Islet of Langerhans (tissue), 1 donor: ENCODE data around the gene KIR3DL3.
"Not testable (repeated sequence)": the region's sequence is repeated elsewhere in the genome, so short reads cannot be mapped to it uniquely, and the experiment has no call there.

Source experiments
- FAIRE-seq: peaks from one replicate; lab custom pipeline; 2011; peaks lifted over from hg19 to GRCh38; lab: Jason Lieb, UNC

KIR3DL3 gene

GRCh38 chr19:54724142-54724541 lies at the start of gene KIR3DL3:
TSS of gene KIR3DL3 (plus strand) at chr19:54724442. CDS start at chr19:54724497, 55 bp downstream.
- no peak for FAIRE-seq

- peak; percentile 70 for FAIRE-seq
Observed at GRCh38 chr19:54676210-54676834, 47.9 kb upstream of the KIR3DL3 start.

GRCh38 chr19:54677217-54677616 lies 47.0 kb upstream of the KIR3DL3 start:
- FAIRE-seq: no peak

- not testable (repeated sequence) for FAIRE-seq
Observed at GRCh38 chr19:54681596-54681995, 42.6 kb upstream of the KIR3DL3 start.

GRCh38 chr19:54682306-54682856 lies 41.9 kb upstream of the KIR3DL3 start:
- no peak for FAIRE-seq

GRCh38 chr19:54684527-54684926 lies 39.7 kb upstream of the KIR3DL3 start:
- FAIRE-seq: no peak

- FAIRE-seq: no peak
Observed at GRCh38 chr19:54691582-54692297, 32.5 kb upstream of the KIR3DL3 start.

GRCh38 chr19:54692298-54692615 lies 32.0 kb upstream of the KIR3DL3 start:
- FAIRE-seq: no peak

GRCh38 chr19:54694648-54695047 lies 29.6 kb upstream of the KIR3DL3 start:
- FAIRE-seq: no peak

- no peak for FAIRE-seq
Observed at GRCh38 chr19:54696117-54696548, 28.1 kb upstream of the KIR3DL3 start.

- FAIRE-seq: no peak
Observed at GRCh38 chr19:54696766-54697165, 27.5 kb upstream of the KIR3DL3 start.

GRCh38 chr19:54697716-54698115 lies 26.5 kb upstream of the KIR3DL3 start:
- not testable (repeated sequence) for FAIRE-seq

- no peak for FAIRE-seq
Observed at GRCh38 chr19:54704928-54705327, 19.3 kb upstream of the KIR3DL3 start.

- no peak for FAIRE-seq
Observed at GRCh38 chr19:54707962-54708361, 16.3 kb upstream of the KIR3DL3 start.

- FAIRE-seq: no peak
Observed at GRCh38 chr19:54708781-54709180, 15.5 kb upstream of the KIR3DL3 start.

- FAIRE-seq: no peak
Observed at GRCh38 chr19:54709212-54709948, 14.9 kb upstream of the KIR3DL3 start.

- FAIRE-seq: not testable (repeated sequence)
Observed at GRCh38 chr19:54709956-54710355, 14.3 kb upstream of the KIR3DL3 start.

GRCh38 chr19:54724644-54725043 lies 402 bp downstream of the KIR3DL3 start:
- FAIRE-seq: no peak

GRCh38 chr19:54725321-54725720 lies 1.1 kb downstream of the KIR3DL3 start:
- FAIRE-seq: no peak

- no peak for FAIRE-seq
Observed at GRCh38 chr19:54727562-54727961, 3.3 kb downstream of the KIR3DL3 start.

GRCh38 chr19:54728167-54728566 lies 3.9 kb downstream of the KIR3DL3 start:
- no peak for FAIRE-seq

GRCh38 chr19:54729416-54730188 lies 5.4 kb downstream of the KIR3DL3 start:
- no peak for FAIRE-seq
